HEK293 (cell line): ENCODE results near the gene KLHL29.

ENCODE experiments used
- CTCF ChIA-PET: fragments of 350-600 bp; formaldehyde crosslinking; extraction: SDS; loops from one replicate; lab custom pipeline; 2021; ENCODE audit warnings: antibody characterized with exemption; lab: Yijun Ruan, JAX
- POLR2A ChIA-PET: fragments of 300-600 bp; formaldehyde crosslinking; extraction: SDS; loops from one replicate; lab custom pipeline; 2020; ENCODE audit warnings: antibody characterized with exemption, inconsistent platforms; lab: Yijun Ruan, JAX
- H3K27ac ChIP-seq: fragments of 200-500 bp; sonication (Bioruptor generic); 2 replicates; pipeline ENCODE4 v1.5.1; 2014; ENCODE audit warnings: low read depth, low read length, control low read depth, inconsistent platforms; ENCODE audit errors: extremely low read depth
- H3K36me3 ChIP-seq, 2 experiments: fragments of 200-500 bp in 1 of 2; sonication (Bioruptor generic) in 1 of 2; 1 replicate in 1 of 2; 2 replicates in 1 of 2; pipeline ENCODE4 v1.5.1; 2014 to 2017; ENCODE audit warnings: inconsistent platforms in 2 of 2, low read length in 2 of 2; ENCODE audit not compliant: control insufficient read depth in 2 of 2, insufficient read depth in 1 of 2
- H3K4me1 ChIP-seq: fragments of 200-500 bp; sonication (Bioruptor generic); 2 replicates; pipeline ENCODE4 v1.5.1; 2014; ENCODE audit warnings: mild to moderate bottlenecking, low read length, inconsistent platforms; ENCODE audit not compliant: control insufficient read depth, insufficient read depth
- H3K4me3 ChIP-seq: 2 replicates; pipeline ENCODE4 v1.5.1; 2011; ENCODE audit warnings: low read depth, mild to moderate bottlenecking, control low read depth, low read length, moderate library complexity
- H3K9me3 ChIP-seq: fragments of 200-500 bp; sonication (Bioruptor generic); 2 replicates; pipeline ENCODE4 v1.5.1; 2014; ENCODE audit warnings: low read depth, low read length, inconsistent platforms; ENCODE audit not compliant: control insufficient read depth, insufficient read depth
- GLIS1 ChIP-seq: fragments of 450-650 bp; formaldehyde crosslinking; IDR thresholded peaks from 2 replicates; pipeline ENCODE4 v1.5.1; 2016; ENCODE audit warnings: missing biosample characterization, missing genetic modification characterization
- HOXD13 ChIP-seq: sonication (generic); formaldehyde crosslinking; IDR thresholded peaks from 2 replicates; pipeline ENCODE4 v1.8.0; 2022; ENCODE audit warnings: missing genetic modification reagents, borderline replicate concordance
- OSR2 ChIP-seq: fragments of 450-650 bp; formaldehyde crosslinking; IDR thresholded peaks from 2 replicates; pipeline ENCODE4 v1.5.1; 2016; ENCODE audit warnings: missing biosample characterization, missing genetic modification characterization
- YY1 ChIP-seq: fragments of 450-650 bp; formaldehyde crosslinking; IDR thresholded peaks from 2 replicates; pipeline ENCODE4 v1.5.1; 2018; ENCODE audit warnings: missing biosample characterization, missing genetic modification characterization
- ZBTB7A ChIP-seq: fragments of 450-650 bp; formaldehyde crosslinking; IDR thresholded peaks from 2 replicates; pipeline ENCODE4 v1.5.1; 2016; ENCODE audit warnings: low read depth, missing biosample characterization, missing genetic modification characterization
- ZNF18 ChIP-seq: fragments of 450-650 bp; formaldehyde crosslinking; IDR thresholded peaks from 2 replicates; pipeline ENCODE4 v1.5.1; 2016; ENCODE audit warnings: missing biosample characterization, missing genetic modification characterization
- ZNF211 ChIP-seq: fragments of 450-650 bp; formaldehyde crosslinking; IDR thresholded peaks from 2 replicates; pipeline ENCODE4 v1.5.1; 2016; ENCODE audit warnings: low read depth, missing biosample characterization, missing genetic modification characterization
- ZNF26 ChIP-seq: fragments of 450-650 bp; formaldehyde crosslinking; IDR thresholded peaks from 2 replicates; pipeline ENCODE4 v1.5.1; 2016; ENCODE audit warnings: missing biosample characterization, missing genetic modification characterization
- ZNF274 ChIP-seq, 2 experiments: fragments of 200-500 bp in 1 of 2; fragments of 450-650 bp in 1 of 2; sonication (Bioruptor generic) in 1 of 2; formaldehyde crosslinking in 1 of 2; IDR thresholded peaks; 2 replicates each; pipeline versions ENCODE4 v1.5.1 to v1.6.1; 2014 to 2016; ENCODE audit warnings: borderline replicate concordance in 1 of 2, inconsistent platforms in 1 of 2, low read length in 1 of 2, missing biosample characterization in 1 of 2, missing genetic modification characterization in 1 of 2
- ZNF48 ChIP-seq: fragments of 450-650 bp; formaldehyde crosslinking; IDR thresholded peaks from 2 replicates; pipeline ENCODE4 v1.5.1; 2016; ENCODE audit warnings: missing biosample characterization, missing genetic modification characterization
- ZNF596 ChIP-seq: fragments of 450-650 bp; IDR thresholded peaks from 2 replicates; pipeline ENCODE4 v1.5.0; 2018; ENCODE audit warnings: missing biosample characterization, mild to moderate bottlenecking, missing genetic modification characterization, moderate library complexity
- ZNF626 ChIP-seq: fragments of 450-650 bp; sonication (Bioruptor Pico); formaldehyde crosslinking; IDR thresholded peaks from 2 replicates; pipeline ENCODE4 v1.5.1; 2018; ENCODE audit warnings: missing biosample characterization, missing genetic modification characterization, inconsistent platforms
- ZNF707 ChIP-seq: fragments of 450-650 bp; formaldehyde crosslinking; IDR thresholded peaks from 2 replicates; pipeline ENCODE4 v1.5.1; 2016; ENCODE audit warnings: missing biosample characterization, missing genetic modification characterization
- ZNF791 ChIP-seq: fragments of 450-650 bp; formaldehyde crosslinking; IDR thresholded peaks from 2 replicates; pipeline ENCODE4 v1.5.1; 2016; ENCODE audit warnings: missing biosample characterization, missing genetic modification characterization
- ZSCAN30 ChIP-seq: fragments of 450-650 bp; IDR thresholded peaks from 2 replicates; pipeline ENCODE4 v1.5.1; 2018; ENCODE audit warnings: missing biosample characterization, mild to moderate bottlenecking, missing genetic modification characterization, moderate library complexity
- TF ChIP-seq, protein P1 (sequence below): fragments of 450-650 bp; formaldehyde crosslinking; conservative IDR thresholded peaks from 2 replicates; pipeline ENCODE4 v1.5.1; 2016; ENCODE audit warnings: low read depth, missing biosample characterization, missing genetic modification characterization
- TF ChIP-seq, protein P2 (sequence below): fragments of 450-650 bp; formaldehyde crosslinking; IDR thresholded peaks from 2 replicates; pipeline ENCODE4 v1.5.1; 2016; ENCODE audit warnings: missing biosample characterization, missing genetic modification characterization
- TF ChIP-seq, protein P3 (sequence below): fragments of 450-650 bp; formaldehyde crosslinking; IDR thresholded peaks from 2 replicates; pipeline ENCODE4 v1.5.1; 2017; ENCODE audit warnings: missing biosample characterization, missing genetic modification characterization

KLHL29 gene

GRCh38 chr2:23695214-23695889, 310.4 kb downstream of the KLHL29 start:
- no peak overlapping the region for H3K27ac ChIP-seq
- no peak for TF ChIP-seq ZNF211 (tag by site-specific recombination)
- TF ChIP-seq, protein P1, sequence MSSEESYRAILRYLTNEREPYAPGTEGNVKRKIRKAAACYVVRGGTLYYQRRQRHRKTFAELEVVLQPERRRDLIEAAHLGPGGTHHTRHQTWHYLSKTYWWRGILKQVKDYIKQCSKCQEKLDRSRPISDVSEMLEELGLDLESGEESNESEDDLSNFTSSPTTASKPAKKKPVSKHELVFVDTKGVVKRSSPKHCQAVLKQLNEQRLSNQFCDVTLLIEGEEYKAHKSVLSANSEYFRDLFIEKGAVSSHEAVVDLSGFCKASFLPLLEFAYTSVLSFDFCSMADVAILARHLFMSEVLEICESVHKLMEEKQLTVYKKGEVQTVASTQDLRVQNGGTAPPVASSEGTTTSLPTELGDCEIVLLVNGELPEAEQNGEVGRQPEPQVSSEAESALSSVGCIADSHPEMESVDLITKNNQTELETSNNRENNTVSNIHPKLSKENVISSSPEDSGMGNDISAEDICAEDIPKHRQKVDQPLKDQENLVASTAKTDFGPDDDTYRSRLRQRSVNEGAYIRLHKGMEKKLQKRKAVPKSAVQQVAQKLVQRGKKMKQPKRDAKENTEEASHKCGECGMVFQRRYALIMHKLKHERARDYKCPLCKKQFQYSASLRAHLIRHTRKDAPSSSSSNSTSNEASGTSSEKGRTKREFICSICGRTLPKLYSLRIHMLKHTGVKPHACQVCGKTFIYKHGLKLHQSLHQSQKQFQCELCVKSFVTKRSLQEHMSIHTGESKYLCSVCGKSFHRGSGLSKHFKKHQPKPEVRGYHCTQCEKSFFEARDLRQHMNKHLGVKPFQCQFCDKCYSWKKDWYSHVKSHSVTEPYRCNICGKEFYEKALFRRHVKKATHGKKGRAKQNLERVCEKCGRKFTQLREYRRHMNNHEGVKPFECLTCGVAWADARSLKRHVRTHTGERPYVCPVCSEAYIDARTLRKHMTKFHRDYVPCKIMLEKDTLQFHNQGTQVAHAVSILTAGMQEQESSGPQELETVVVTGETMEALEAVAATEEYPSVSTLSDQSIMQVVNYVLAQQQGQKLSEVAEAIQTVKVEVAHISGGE (tag by site-specific recombination): no peak
- ChIA-PET CTCF (interaction anchor here (0.7 kb wide), 1 partner anchor 18 kb away, joined by 4 read pairs; no protein-coding TSS in a partner anchor), POLR2A (no interaction called here)
- H3K4me3 ChIP-seq: no peak overlapping the region
- H3K4me1 ChIP-seq: no peaks in the 10 kb centered on the region
- no peaks in the 10 kb centered on the region for H3K9me3 ChIP-seq
- H3K36me3 ChIP-seq: peaks cover 0 to 54% of the 10 kb centered on the region in 2 experiments; a peak in 1 of 3 replicates

- TF ChIP-seq OSR2 (tag by site-specific recombination) (no peak), ZSCAN30 (tag by site-specific recombination) (no peak), ZNF48 (tag by site-specific recombination) (no peak)
- CTCF ChIA-PET: no interaction called here
- POLR2A ChIA-PET: no interaction called here
These were observed 311.1 kb downstream of the KLHL29 start for GRCh38 chr2:23695890-23696751.

GRCh38 chr2:23696752-23697045, 311.7 kb downstream of the KLHL29 start:
- no peaks in the 10 kb centered on the region for H3K4me1 ChIP-seq
- no peak overlapping the region for H3K4me3 ChIP-seq
- ChIA-PET CTCF (no interaction called here), POLR2A (no interaction called here)
- H3K9me3 ChIP-seq: no peaks in the 10 kb centered on the region
- no peak overlapping the region for H3K27ac ChIP-seq
- peaks cover 0 to 48% of the 10 kb centered on the region in 2 experiments; a peak in 1 of 3 replicates for H3K36me3 ChIP-seq
- TF ChIP-seq ZNF26 (tag by site-specific recombination): no peak
- TF ChIP-seq, protein P2, sequence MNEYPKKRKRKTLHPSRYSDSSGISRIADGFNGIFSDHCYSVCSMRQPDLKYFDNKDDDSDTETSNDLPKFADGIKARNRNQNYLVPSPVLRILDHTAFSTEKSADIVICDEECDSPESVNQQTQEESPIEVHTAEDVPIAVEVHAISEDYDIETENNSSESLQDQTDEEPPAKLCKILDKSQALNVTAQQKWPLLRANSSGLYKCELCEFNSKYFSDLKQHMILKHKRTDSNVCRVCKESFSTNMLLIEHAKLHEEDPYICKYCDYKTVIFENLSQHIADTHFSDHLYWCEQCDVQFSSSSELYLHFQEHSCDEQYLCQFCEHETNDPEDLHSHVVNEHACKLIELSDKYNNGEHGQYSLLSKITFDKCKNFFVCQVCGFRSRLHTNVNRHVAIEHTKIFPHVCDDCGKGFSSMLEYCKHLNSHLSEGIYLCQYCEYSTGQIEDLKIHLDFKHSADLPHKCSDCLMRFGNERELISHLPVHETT (tag by site-specific recombination): no peak
- TF ChIP-seq ZNF18: no peak
- no peak for TF ChIP-seq HOXD13 (CRISPR knock-in tag)
- no peak for TF ChIP-seq GLIS1 (tag by site-specific recombination)
- TF ChIP-seq ZBTB7A (tag by site-specific recombination): no peak
- no peak for TF ChIP-seq ZNF791 (tag by site-specific recombination)
- TF ChIP-seq, protein P3, sequence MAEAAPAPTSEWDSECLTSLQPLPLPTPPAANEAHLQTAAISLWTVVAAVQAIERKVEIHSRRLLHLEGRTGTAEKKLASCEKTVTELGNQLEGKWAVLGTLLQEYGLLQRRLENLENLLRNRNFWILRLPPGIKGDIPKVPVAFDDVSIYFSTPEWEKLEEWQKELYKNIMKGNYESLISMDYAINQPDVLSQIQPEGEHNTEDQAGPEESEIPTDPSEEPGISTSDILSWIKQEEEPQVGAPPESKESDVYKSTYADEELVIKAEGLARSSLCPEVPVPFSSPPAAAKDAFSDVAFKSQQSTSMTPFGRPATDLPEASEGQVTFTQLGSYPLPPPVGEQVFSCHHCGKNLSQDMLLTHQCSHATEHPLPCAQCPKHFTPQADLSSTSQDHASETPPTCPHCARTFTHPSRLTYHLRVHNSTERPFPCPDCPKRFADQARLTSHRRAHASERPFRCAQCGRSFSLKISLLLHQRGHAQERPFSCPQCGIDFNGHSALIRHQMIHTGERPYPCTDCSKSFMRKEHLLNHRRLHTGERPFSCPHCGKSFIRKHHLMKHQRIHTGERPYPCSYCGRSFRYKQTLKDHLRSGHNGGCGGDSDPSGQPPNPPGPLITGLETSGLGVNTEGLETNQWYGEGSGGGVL (tag by site-specific recombination): no peak
- no peak for TF ChIP-seq YY1 (tag by site-specific recombination)
- TF ChIP-seq ZNF274 (IDR thresholded peaks at IDR 0.05; ENCODE audit: low read length): no peak
- TF ChIP-seq ZNF274 (tag by site-specific recombination; IDR thresholded peaks at IDR 0.05; ENCODE audit: borderline replicate concordance): no peak
- TF ChIP-seq ZNF596 (tag by site-specific recombination): no peak
- TF ChIP-seq ZNF707 (tag by site-specific recombination): no peak
- TF ChIP-seq ZNF626 (tag by site-specific recombination): no peak

More at GRCh38 chr2:23695890-23696751, 311.1 kb downstream of the KLHL29 start:
- H3K9me3 ChIP-seq: no peaks in the 10 kb centered on the region
- peaks cover 0 to 54% of the 10 kb centered on the region in 2 experiments; a peak in 1 of 3 replicates for H3K36me3 ChIP-seq
- H3K4me3 ChIP-seq: no peak overlapping the region
- no peaks in the 10 kb centered on the region for H3K4me1 ChIP-seq
- H3K27ac ChIP-seq: no peak overlapping the region
